Gastroesophageal sphincter (tissue), 4 donors: ENCODE measurements around the gene SNAP29. TPM values are rescaled to one million over a fixed set of nuclear protein-coding genes. Genes with fewer than 3 reads are reported as not detected.
A peak's percentile ranks its signal among the peaks of the same experiment; 100 is the strongest.

Source experiments
- ATAC-seq: fragments of 150-250 bp; one replicate; pipeline ENCODE4 v1.9.1; 2016; ENCODE audit warnings: mild to moderate bottlenecking, moderate library complexity
- H3K27ac ChIP-seq, 4 donors: fragments of 200-600 bp; sonication (generic) in 3 of 4; 1 replicate in 3 of 4; 2 replicates in 1 of 4; pipeline ENCODE4 v1.5.1; 2016 to 2019
- H3K27me3 ChIP-seq: fragments of 200-600 bp; sonication (generic); one replicate; pipeline ENCODE4 v1.5.1; 2019
- H3K36me3 ChIP-seq, 2 donors: fragments of 200-600 bp; sonication (generic); one replicate each; pipeline ENCODE4 v1.5.1; 2019; ENCODE audit warnings: control low read depth in 1 of 2
- H3K4me1 ChIP-seq, 3 donors: fragments of 200-600 bp; sonication (generic); 1 replicate in 2 of 3; 2 replicates in 1 of 3; pipeline ENCODE4 v1.5.1; 2016 to 2019; ENCODE audit warnings: control low read depth in 2 of 3
- H3K4me3 ChIP-seq, 2 donors: fragments of 200-600 bp; sonication (generic); one replicate each; pipeline ENCODE4 v1.5.1; 2019; ENCODE audit warnings: mild to moderate bottlenecking in 1 of 2, moderate library complexity in 1 of 2
- H3K9me3 ChIP-seq, 3 donors: fragments of 200-600 bp; sonication (generic); one replicate each; pipeline ENCODE4 v1.5.1; 2017 to 2019; ENCODE audit warnings: control low read depth in 2 of 3
- CTCF ChIP-seq, 4 experiments: fragments of 200-600 bp in 2 of 4; fragments of 450-650 bp in 2 of 4; sonication (generic) in 1 of 4; IDR thresholded peaks; one replicate each; pipeline ENCODE4 v1.5.1; 2017 to 2019; ENCODE audit warnings: antibody characterized with exemption in 4 of 4, mild to moderate bottlenecking in 2 of 4, moderate library complexity in 2 of 4
- EP300 ChIP-seq: sonication (generic); formaldehyde crosslinking; IDR thresholded peaks from one replicate; pipeline ENCODE4 v1.6.1; 2017; ENCODE audit warnings: antibody characterized with exemption, mild to moderate bottlenecking
- POLR2A ChIP-seq, 2 donors: fragments of 450-650 bp; IDR thresholded peaks; one replicate each; pipeline ENCODE4 v1.6.1; 2017; ENCODE audit warnings: antibody characterized with exemption in 2 of 2, mild to moderate bottlenecking in 2 of 2, moderate library complexity in 1 of 2
- POLR2AphosphoS5 ChIP-seq: sonication (generic); formaldehyde crosslinking; IDR thresholded peaks from one replicate; pipeline ENCODE4 v1.6.1; 2017; ENCODE audit warnings: antibody characterized with exemption
- WGBS, 2 donors: methylation state at CpG; one replicate each; pipeline ENCODE4 v1.1.5; 2018; ENCODE audit warnings: low coverage in 1 of 2; 5-methylcytosine and 5-hydroxymethylcytosine counted together
- total RNA-seq, 4 donors: library from RNA; depleted of rRNA; stranded (reverse); fragments of >200 nt; gene quantifications; one replicate each; pipeline ENCODE4 v1.1.0, GENCODE V29; 2016

SNAP29 gene
- total RNA-seq, 4 donors from 2014 or later: 22.1 to 33.8 (median 27.1) TPM

GRCh38 chr22:20852503-20852902 is 6.3 kb upstream of the SNAP29 start:
- H3K9me3 ChIP-seq: no peaks in the 10 kb centered on the region
- TF ChIP-seq POLR2AphosphoS5 (no peak), EP300 (no peak), POLR2A (IDR thresholded peaks at IDR 0.05) (no peak), CTCF (IDR thresholded peaks at IDR 0.05) (no peak)
- ATAC-seq: no peak
- no peaks in the 10 kb centered on the region for H3K27me3 ChIP-seq
- no peaks in the 10 kb centered on the region for H3K36me3 ChIP-seq
- peaks cover 3 to 36% (median 5%) of the 10 kb centered on the region in 3 donors for H3K4me1 ChIP-seq
- no peak overlapping the region for H3K4me3 ChIP-seq
- H3K27ac ChIP-seq: no peak overlapping the region
- WGBS, 2 donors: 20 to 51% methylated on average over 1 to 6 of the region's 6 CpGs

GRCh38 chr22:20853236-20853660 is 5.6 kb upstream of the SNAP29 start:
- H3K27ac ChIP-seq: no peak overlapping the region
- TF ChIP-seq POLR2AphosphoS5: no peak
- TF ChIP-seq CTCF (IDR thresholded peaks at IDR 0.05): no peak
- TF ChIP-seq POLR2A (IDR thresholded peaks at IDR 0.05): no peak
- TF ChIP-seq EP300: no peak
- ATAC-seq: no peak
- no peaks in the 10 kb centered on the region for H3K27me3 ChIP-seq
- WGBS, 2 donors: 86 to 90% methylated on average over 2 to 3 of the region's 3 CpGs
- no peak overlapping the region for H3K4me3 ChIP-seq
- H3K36me3 ChIP-seq: no peaks in the 10 kb centered on the region
- no peaks in the 10 kb centered on the region for H3K9me3 ChIP-seq
- peaks cover 3 to 43% (median 7%) of the 10 kb centered on the region in 3 donors for H3K4me1 ChIP-seq

GRCh38 chr22:20857247-20857643 is 1.6 kb upstream of the SNAP29 start:
- TF ChIP-seq POLR2AphosphoS5 (no peak), CTCF (IDR thresholded peaks at IDR 0.05) (no peak), POLR2A (IDR thresholded peaks at IDR 0.05) (no peak), EP300 (no peak)
- Histone ChIP-seq H3K36me3 (peaks cover 0 to 5% of the 10 kb centered on the region in 2 donors), H3K4me1 (peaks cover 3 to 73% (median 9%) of the 10 kb centered on the region in 3 donors), H3K27me3 (no peaks in the 10 kb centered on the region), H3K9me3 (no peaks in the 10 kb centered on the region), H3K4me3 (peak overlapping the region in 1 of 2 donors; percentile 92), H3K27ac (peak overlapping the region in 3 of 4 donors; percentile 92 to 96 (median 96))
- WGBS, 2 donors: 17 to 23% methylated on average over 4 to 6 of the region's 7 CpGs
- ATAC-seq: no peak

GRCh38 chr22:20857838-20858614 is 781 bp upstream of the SNAP29 start:
- H3K9me3 ChIP-seq: no peaks in the 10 kb centered on the region
- TF ChIP-seq EP300 (no peak), CTCF (IDR thresholded peaks at IDR 0.05) (no peak), POLR2A (IDR thresholded peaks at IDR 0.05) (no peak), POLR2AphosphoS5 (no peak)
- WGBS, 2 donors: 0 to 1% methylated on average over 17 to 23 of the region's 38 CpGs
- H3K36me3 ChIP-seq: peaks cover 0 to 6% of the 10 kb centered on the region in 2 donors
- no peaks in the 10 kb centered on the region for H3K27me3 ChIP-seq
- ATAC-seq: peak; percentile 87
- H3K4me3 ChIP-seq: peak overlapping the region; percentile 85 to 92
- H3K27ac ChIP-seq: peak overlapping the region; percentile 80 to 96 (median 94)
- peaks cover 3 to 73% (median 9%) of the 10 kb centered on the region in 3 donors for H3K4me1 ChIP-seq

- Histone ChIP-seq H3K36me3 (peaks cover 0 to 22% of the 10 kb centered on the region in 2 donors), H3K4me1 (peaks cover 3 to 84% (median 9%) of the 10 kb centered on the region in 3 donors), H3K27ac (peak overlapping the region in 3 of 4 donors; percentile 92 to 96 (median 96)), H3K27me3 (no peaks in the 10 kb centered on the region), H3K4me3 (peak overlapping the region; percentile 55 to 92), H3K9me3 (no peaks in the 10 kb centered on the region)
- 25 to 40% methylated on average over 4 to 6 of the region's 8 CpGs for WGBS, 2 donors
- no peak for ATAC-seq
- TF ChIP-seq EP300 (no peak), CTCF (IDR thresholded peaks at IDR 0.05) (no peak), POLR2A (IDR thresholded peaks at IDR 0.05) (no peak), POLR2AphosphoS5 (no peak)
Measured at GRCh38 chr22:20859615-20860014, 808 bp downstream of the SNAP29 start.
